ENCODE measurements around the gene ASXL2. TPM values are rescaled to one million over a fixed set of nuclear protein-coding genes. Genes with fewer than 3 reads are reported as not detected.
"Not testable (repeated sequence)": the region's sequence is repeated elsewhere in the genome, so short reads cannot be mapped to it uniquely, and the experiment has no call there.

Gene ASXL2
- total RNA-seq, 1 donor from 2014 or later: 7.3 TPM

- peak; percentile 10 for DNase-seq
These were observed 46.4 kb downstream of the ASXL2 start for GRCh38 chr2:25831746-25832449.

- no peak for DNase-seq
These were observed 48.5 kb downstream of the ASXL2 start for GRCh38 chr2:25829828-25830227.

GRCh38 chr2:25829377-25829704 is 48.9 kb downstream of the ASXL2 start:
- no peak for DNase-seq

GRCh38 chr2:25828532-25829376 is 49.5 kb downstream of the ASXL2 start:
- not testable (repeated sequence) for DNase-seq

- DNase-seq: no peak
These were observed 53.0 kb downstream of the ASXL2 start for GRCh38 chr2:25825238-25825637.

- no peak for DNase-seq
These were observed 53.6 kb downstream of the ASXL2 start for GRCh38 chr2:25824718-25825117.

- DNase-seq: no peak
These were observed 54.1 kb downstream of the ASXL2 start for GRCh38 chr2:25824216-25824615.

- peak; percentile 28 for DNase-seq
These were observed 55.8 kb downstream of the ASXL2 start for GRCh38 chr2:25822190-25823117.

- DNase-seq: peak; percentile 58
These were observed 56.8 kb downstream of the ASXL2 start for GRCh38 chr2:25821225-25822056.

- no peak for DNase-seq
These were observed 58.7 kb downstream of the ASXL2 start for GRCh38 chr2:25819597-25820039.

- DNase-seq: no peak
These were observed 60.7 kb downstream of the ASXL2 start for GRCh38 chr2:25817630-25818029.

GRCh38 chr2:25817006-25817405 is 61.3 kb downstream of the ASXL2 start:
- DNase-seq: no peak

GRCh38 chr2:25816249-25816648 is 62.0 kb downstream of the ASXL2 start:
- DNase-seq: no peak

GRCh38 chr2:25814681-25815080 is 63.6 kb downstream of the ASXL2 start:
- DNase-seq: no peak

- no peak for DNase-seq
These were observed 67.9 kb downstream of the ASXL2 start for GRCh38 chr2:25810428-25810827.

- no peak for DNase-seq
These were observed 68.6 kb downstream of the ASXL2 start for GRCh38 chr2:25809646-25810045.

- DNase-seq: no peak
These were observed 70.3 kb downstream of the ASXL2 start for GRCh38 chr2:25808006-25808383.

GRCh38 chr2:25806941-25807340 is 71.3 kb downstream of the ASXL2 start:
- no peak for DNase-seq

- DNase-seq: no peak
These were observed 72.3 kb downstream of the ASXL2 start for GRCh38 chr2:25805987-25806386.

- no peak for DNase-seq
These were observed 73.9 kb downstream of the ASXL2 start for GRCh38 chr2:25804338-25804737.

GRCh38 chr2:25799301-25799700 is 79.0 kb downstream of the ASXL2 start:
- no peak for DNase-seq
